ENCODE data around the gene SLC30A2.
A peak's percentile ranks its signal among the peaks of the same experiment; 100 is the strongest.

Gene SLC30A2

DNA sequence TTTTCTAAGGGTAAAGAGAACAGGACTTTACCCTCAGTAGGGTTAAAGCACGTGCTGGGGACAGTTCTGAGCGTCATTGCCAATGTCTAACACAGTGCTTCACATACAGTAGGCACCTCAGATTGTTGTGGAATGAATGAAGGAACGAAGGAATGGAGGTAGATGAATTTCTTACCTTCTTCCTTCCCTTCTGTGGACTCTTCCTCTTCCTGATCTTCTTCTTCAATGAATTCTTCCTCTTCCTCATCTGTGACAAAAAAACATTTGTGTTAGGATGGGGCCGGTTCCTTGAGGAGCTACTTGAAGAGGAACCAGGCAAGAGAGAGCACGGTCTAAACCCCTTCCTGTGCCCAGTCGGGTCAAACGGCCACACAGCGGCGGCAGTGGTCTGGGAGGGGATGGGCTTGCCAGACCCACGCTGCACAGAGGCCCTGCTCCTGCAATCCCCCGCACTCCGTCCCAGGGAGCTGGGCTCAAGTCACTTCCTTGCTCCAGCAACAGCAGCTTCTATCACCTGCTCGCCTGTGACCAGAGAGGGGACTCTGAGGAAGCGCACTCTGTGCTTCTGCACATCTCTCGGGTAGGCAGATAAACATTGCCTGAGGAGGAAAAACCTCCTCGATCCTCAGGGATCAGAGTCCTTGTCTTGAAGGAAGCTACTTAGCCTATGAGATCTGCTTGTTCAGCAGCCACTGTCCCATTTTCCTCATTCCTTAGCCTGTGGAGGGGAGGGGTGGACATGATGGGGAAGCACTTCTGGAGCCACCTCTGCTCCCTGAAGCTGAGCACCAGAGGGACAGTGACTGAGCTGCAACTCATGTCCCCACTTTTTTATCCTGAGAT, 8.0 kb upstream of the SLC30A2 start:
- Histone ChIP-seq H3K36me3 (ENCODE audit: control insufficient read depth in 2 of 2, insufficient read depth in 1 of 2, low read length in 2 of 2) (no peaks in the 10 kb centered on the region), H3K9me3 (ENCODE audit: control insufficient read depth, insufficient read depth, low read depth, low read length) (no peaks in the 10 kb centered on the region), H3K4me3 (ENCODE audit: low read depth, low read length) (no peak overlapping the region), H3K27ac (ENCODE audit: extremely low read depth, low read depth, low read length) (no peak overlapping the region), H3K4me1 (ENCODE audit: control insufficient read depth, insufficient read depth, low read length) (no peaks in the 10 kb centered on the region)
- ChIA-PET POLR2A (no interaction called here), CTCF (interaction anchor here (0.7 to 0.9 kb wide), 3 partner anchors 10 to 223 kb away, joined by 3 to 4 read pairs (median 4); no protein-coding TSS in a partner anchor)
- TF ChIP-seq, protein P1, sequence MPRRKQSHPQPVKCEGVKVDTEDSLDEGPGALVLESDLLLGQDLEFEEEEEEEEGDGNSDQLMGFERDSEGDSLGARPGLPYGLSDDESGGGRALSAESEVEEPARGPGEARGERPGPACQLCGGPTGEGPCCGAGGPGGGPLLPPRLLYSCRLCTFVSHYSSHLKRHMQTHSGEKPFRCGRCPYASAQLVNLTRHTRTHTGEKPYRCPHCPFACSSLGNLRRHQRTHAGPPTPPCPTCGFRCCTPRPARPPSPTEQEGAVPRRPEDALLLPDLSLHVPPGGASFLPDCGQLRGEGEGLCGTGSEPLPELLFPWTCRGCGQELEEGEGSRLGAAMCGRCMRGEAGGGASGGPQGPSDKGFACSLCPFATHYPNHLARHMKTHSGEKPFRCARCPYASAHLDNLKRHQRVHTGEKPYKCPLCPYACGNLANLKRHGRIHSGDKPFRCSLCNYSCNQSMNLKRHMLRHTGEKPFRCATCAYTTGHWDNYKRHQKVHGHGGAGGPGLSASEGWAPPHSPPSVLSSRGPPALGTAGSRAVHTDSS (tag by site-specific recombination; IDR thresholded peaks at IDR 0.05): peak; percentile 52
- TF ChIP-seq ZNF292 (tag by site-specific recombination; IDR thresholded peaks at IDR 0.05; ENCODE audit: borderline replicate concordance, low read depth): no peak

DNA sequence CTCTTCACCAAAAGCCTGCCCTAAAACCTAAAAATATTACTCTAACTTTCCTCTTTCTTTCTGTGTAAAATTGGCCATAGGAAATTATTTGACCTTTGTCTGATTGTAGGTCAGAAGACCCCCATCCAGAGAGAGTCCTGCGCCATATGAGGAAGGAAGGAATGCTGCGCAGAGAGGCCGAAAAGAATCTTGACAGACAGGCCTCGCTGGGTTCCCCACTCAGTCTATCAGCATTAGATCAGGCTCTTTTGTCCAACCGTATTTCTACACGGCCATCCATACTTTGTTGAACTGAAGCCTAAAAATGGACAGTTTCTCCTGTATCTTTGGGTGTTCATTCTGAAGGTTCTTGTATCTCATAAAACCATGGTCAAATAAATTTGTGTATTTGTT, 4.3 kb upstream of the SLC30A2 start:
- H3K9me3 ChIP-seq (ENCODE audit: control insufficient read depth, insufficient read depth, low read depth, low read length): no peaks in the 10 kb centered on the region
- POLR2A ChIA-PET: interaction anchor here (0.7 kb wide), 1 partner anchor 1087 kb away, joined by 5 read pairs; no protein-coding TSS in a partner anchor
- no peak overlapping the region for H3K4me3 ChIP-seq (ENCODE audit: low read depth, low read length)
- H3K27ac ChIP-seq (ENCODE audit: extremely low read depth, low read depth, low read length): no peak overlapping the region
- no peaks in the 10 kb centered on the region for H3K4me1 ChIP-seq (ENCODE audit: control insufficient read depth, insufficient read depth, low read length)
- CTCF ChIA-PET: interaction anchor here (1.3 kb wide), 1 partner anchor 14 kb away, joined by 4 read pairs; no protein-coding TSS in a partner anchor
- no peak for TF ChIP-seq ZNF423 (tag by site-specific recombination; IDR thresholded peaks at IDR 0.05)
- no peak for TF ChIP-seq HOXD13 (CRISPR knock-in tag; IDR thresholded peaks at IDR 0.05; ENCODE audit: borderline replicate concordance)
- TF ChIP-seq ZNF19 (tag by site-specific recombination; IDR thresholded peaks at IDR 0.05; ENCODE audit: low read depth): no peak
- TF ChIP-seq ZNF292 (tag by site-specific recombination; IDR thresholded peaks at IDR 0.05; ENCODE audit: borderline replicate concordance, low read depth): no peak
- TF ChIP-seq KLF7 (tag by site-specific recombination; IDR thresholded peaks at IDR 0.05; ENCODE audit: borderline replicate concordance): no peak
- no peak for TF ChIP-seq ZNF433 (tag by site-specific recombination; IDR thresholded peaks at IDR 0.05; ENCODE audit: low read depth)
- TF ChIP-seq ZNF76 (tag by site-specific recombination; IDR thresholded peaks at IDR 0.05; ENCODE audit: borderline replicate concordance, low read depth): no peak
- TF ChIP-seq ZNF561 (tag by site-specific recombination; IDR thresholded peaks at IDR 0.05; ENCODE audit: borderline replicate concordance): no peak
- no peak for TF ChIP-seq ZNF391 (tag by site-specific recombination; IDR thresholded peaks at IDR 0.05; ENCODE audit: borderline replicate concordance, low read depth)
- TF ChIP-seq ZNF660 (tag by site-specific recombination; IDR thresholded peaks at IDR 0.05): no peak
- TF ChIP-seq, protein P2, sequence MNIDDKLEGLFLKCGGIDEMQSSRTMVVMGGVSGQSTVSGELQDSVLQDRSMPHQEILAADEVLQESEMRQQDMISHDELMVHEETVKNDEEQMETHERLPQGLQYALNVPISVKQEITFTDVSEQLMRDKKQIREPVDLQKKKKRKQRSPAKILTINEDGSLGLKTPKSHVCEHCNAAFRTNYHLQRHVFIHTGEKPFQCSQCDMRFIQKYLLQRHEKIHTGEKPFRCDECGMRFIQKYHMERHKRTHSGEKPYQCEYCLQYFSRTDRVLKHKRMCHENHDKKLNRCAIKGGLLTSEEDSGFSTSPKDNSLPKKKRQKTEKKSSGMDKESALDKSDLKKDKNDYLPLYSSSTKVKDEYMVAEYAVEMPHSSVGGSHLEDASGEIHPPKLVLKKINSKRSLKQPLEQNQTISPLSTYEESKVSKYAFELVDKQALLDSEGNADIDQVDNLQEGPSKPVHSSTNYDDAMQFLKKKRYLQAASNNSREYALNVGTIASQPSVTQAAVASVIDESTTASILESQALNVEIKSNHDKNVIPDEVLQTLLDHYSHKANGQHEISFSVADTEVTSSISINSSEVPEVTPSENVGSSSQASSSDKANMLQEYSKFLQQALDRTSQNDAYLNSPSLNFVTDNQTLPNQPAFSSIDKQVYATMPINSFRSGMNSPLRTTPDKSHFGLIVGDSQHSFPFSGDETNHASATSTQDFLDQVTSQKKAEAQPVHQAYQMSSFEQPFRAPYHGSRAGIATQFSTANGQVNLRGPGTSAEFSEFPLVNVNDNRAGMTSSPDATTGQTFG (tag by site-specific recombination; IDR thresholded peaks at IDR 0.05; ENCODE audit: borderline replicate concordance): no peak
- TF ChIP-seq, protein P3, sequence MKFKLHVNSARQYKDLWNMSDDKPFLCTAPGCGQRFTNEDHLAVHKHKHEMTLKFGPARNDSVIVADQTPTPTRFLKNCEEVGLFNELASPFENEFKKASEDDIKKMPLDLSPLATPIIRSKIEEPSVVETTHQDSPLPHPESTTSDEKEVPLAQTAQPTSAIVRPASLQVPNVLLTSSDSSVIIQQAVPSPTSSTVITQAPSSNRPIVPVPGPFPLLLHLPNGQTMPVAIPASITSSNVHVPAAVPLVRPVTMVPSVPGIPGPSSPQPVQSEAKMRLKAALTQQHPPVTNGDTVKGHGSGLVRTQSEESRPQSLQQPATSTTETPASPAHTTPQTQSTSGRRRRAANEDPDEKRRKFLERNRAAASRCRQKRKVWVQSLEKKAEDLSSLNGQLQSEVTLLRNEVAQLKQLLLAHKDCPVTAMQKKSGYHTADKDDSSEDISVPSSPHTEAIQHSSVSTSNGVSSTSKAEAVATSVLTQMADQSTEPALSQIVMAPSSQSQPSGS (tag by site-specific recombination; IDR thresholded peaks at IDR 0.05; ENCODE audit: low read depth): no peak
- TF ChIP-seq KLF8 (tag by site-specific recombination; IDR thresholded peaks at IDR 0.05): no peak
- TF ChIP-seq, protein P4, sequence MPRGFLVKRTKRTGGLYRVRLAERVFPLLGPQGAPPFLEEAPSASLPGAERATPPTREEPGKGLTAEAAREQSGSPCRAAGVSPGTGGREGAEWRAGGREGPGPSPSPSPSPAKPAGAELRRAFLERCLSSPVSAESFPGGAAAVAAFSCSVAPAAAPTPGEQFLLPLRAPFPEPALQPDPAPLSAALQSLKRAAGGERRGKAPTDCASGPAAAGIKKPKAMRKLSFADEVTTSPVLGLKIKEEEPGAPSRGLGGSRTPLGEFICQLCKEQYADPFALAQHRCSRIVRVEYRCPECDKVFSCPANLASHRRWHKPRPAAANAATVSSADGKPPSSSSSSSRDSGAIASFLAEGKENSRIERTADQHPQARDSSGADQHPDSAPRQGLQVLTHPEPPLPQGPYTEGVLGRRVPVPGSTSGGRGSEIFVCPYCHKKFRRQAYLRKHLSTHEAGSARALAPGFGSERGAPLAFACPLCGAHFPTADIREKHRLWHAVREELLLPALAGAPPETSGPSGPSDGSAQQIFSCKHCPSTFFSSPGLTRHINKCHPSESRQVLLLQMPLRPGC (tag by site-specific recombination; IDR thresholded peaks at IDR 0.05): no peak
- no peak for TF ChIP-seq ZNF747 (tag by site-specific recombination; IDR thresholded peaks at IDR 0.05)
- no peaks in the 10 kb centered on the region for H3K36me3 ChIP-seq (ENCODE audit: control insufficient read depth in 2 of 2, insufficient read depth in 1 of 2, low read length in 2 of 2)
